ENCODE results near the gene SH2D3A.

Gene SH2D3A

GRCh38 chr19:6738787-6739389, 28.3 kb downstream of the SH2D3A start (continued):
- no peak for TF ChIP-seq ZNF23 (tag by site-specific recombination; IDR thresholded peaks at IDR 0.05; ENCODE audit: borderline replicate concordance)
- no peak for TF ChIP-seq ZBTB44 (tag by site-specific recombination; IDR thresholded peaks at IDR 0.05)
- TF ChIP-seq ZNF529 (tag by site-specific recombination; IDR thresholded peaks at IDR 0.05; ENCODE audit: insufficient replicate concordance): no peak
- TF ChIP-seq ZNF513 (tag by site-specific recombination; IDR thresholded peaks at IDR 0.05): no peak
- TF ChIP-seq ZEB2 (tag by site-specific recombination; IDR thresholded peaks at IDR 0.05): no peak
- no peak for TF ChIP-seq IKZF3 (tag by site-specific recombination; IDR thresholded peaks at IDR 0.05)
- TF ChIP-seq ZNF530 (tag by site-specific recombination; IDR thresholded peaks at IDR 0.05; ENCODE audit: low read depth): no peak
- no peak for TF ChIP-seq ZFP41 (tag by site-specific recombination; IDR thresholded peaks at IDR 0.05; ENCODE audit: borderline replicate concordance)
- TF ChIP-seq OVOL3 (tag by site-specific recombination; IDR thresholded peaks at IDR 0.05): no peak
- TF ChIP-seq ZNF701 (tag by site-specific recombination; IDR thresholded peaks at IDR 0.05): no peak
- TF ChIP-seq BCL6B (tag by site-specific recombination; IDR thresholded peaks at IDR 0.05): no peak
- TF ChIP-seq SP7 (tag by site-specific recombination; IDR thresholded peaks at IDR 0.05): no peak; the same call in none of the 2 replicates
- no peak for TF ChIP-seq ZNF302 (tag by site-specific recombination; IDR thresholded peaks at IDR 0.05; ENCODE audit: low read depth)
- no peak for TF ChIP-seq ZNF596 (tag by site-specific recombination; IDR thresholded peaks at IDR 0.05)
- no peak for TF ChIP-seq ZNF785 (tag by site-specific recombination; IDR thresholded peaks at IDR 0.05)
- TF ChIP-seq ZFP3 (tag by site-specific recombination; IDR thresholded peaks at IDR 0.05; ENCODE audit: low read depth): no peak
- no peak for TF ChIP-seq ZNF248 (tag by site-specific recombination; IDR thresholded peaks at IDR 0.05)
- no peak for TF ChIP-seq ZNF830 (tag by site-specific recombination; IDR thresholded peaks at IDR 0.05; ENCODE audit: low read depth)
- no peak for TF ChIP-seq ZNF626 (tag by site-specific recombination; IDR thresholded peaks at IDR 0.05)
- no peak for TF ChIP-seq PRDM6 (tag by site-specific recombination; IDR thresholded peaks at IDR 0.05)
- no peak for TF ChIP-seq ZNF843 (tag by site-specific recombination; IDR thresholded peaks at IDR 0.05)
- TF ChIP-seq ZIC2 (tag by site-specific recombination; IDR thresholded peaks at IDR 0.05): no peak
- 0 out of 2 replicates have a peak, but pooled peaks have one; percentile 14 for TF ChIP-seq HIC1 (tag by site-specific recombination; IDR thresholded peaks at IDR 0.05)
- TF ChIP-seq ZNF423 (tag by site-specific recombination; IDR thresholded peaks at IDR 0.05): no peak
- no peak for TF ChIP-seq ZNF571 (tag by site-specific recombination; IDR thresholded peaks at IDR 0.05)
- no peak for TF ChIP-seq GLI2 (tag by site-specific recombination; IDR thresholded peaks at IDR 0.05; ENCODE audit: borderline replicate concordance, low read depth)
- no peak for TF ChIP-seq FEZF1 (tag by site-specific recombination; IDR thresholded peaks at IDR 0.05)
- TF ChIP-seq ZNF768 (tag by site-specific recombination; IDR thresholded peaks at IDR 0.05): no peak
- no peak for TF ChIP-seq ZNF391 (tag by site-specific recombination; IDR thresholded peaks at IDR 0.05; ENCODE audit: borderline replicate concordance, low read depth)
- TF ChIP-seq SCRT2 (tag by site-specific recombination; IDR thresholded peaks at IDR 0.05): no peak
- TF ChIP-seq ZNF132 (tag by site-specific recombination; IDR thresholded peaks at IDR 0.05; ENCODE audit: borderline replicate concordance): no peak
- TF ChIP-seq SETDB1 (IDR thresholded peaks at IDR 0.05; ENCODE audit: insufficient read length, low read length): no peak
- no peak for TF ChIP-seq ZNF202 (tag by site-specific recombination; IDR thresholded peaks at IDR 0.05; ENCODE audit: borderline replicate concordance)

Measured in HEK293 (cell line).